Measurements from ENCODE around the gene SH3RF3.
"Not testable (repeated sequence)": the region's sequence is repeated elsewhere in the genome, so short reads cannot be mapped to it uniquely, and the experiment has no call there.

The SH3RF3 gene

DNA sequence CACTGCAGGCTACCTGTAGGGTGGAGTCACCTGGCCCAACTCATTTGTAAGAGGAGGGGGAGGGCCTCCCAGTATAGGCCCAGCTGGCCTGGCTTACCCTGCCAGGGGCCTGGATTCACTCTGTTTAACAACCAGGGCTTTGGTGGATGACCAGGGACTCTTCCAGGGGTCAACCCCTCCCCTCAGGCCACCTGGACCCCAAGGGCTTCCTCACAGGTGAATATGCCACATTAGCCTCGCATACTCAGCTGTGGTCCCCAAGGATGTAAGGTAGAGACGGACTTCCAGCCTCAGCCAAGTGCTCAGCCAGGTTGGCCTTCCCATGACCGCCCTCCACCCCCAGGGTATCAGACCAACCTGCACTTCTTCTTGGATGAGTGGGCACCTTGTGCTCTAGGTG, 8.8 kb upstream of the SH3RF3 start:
- DNase-seq: no peak

DNA sequence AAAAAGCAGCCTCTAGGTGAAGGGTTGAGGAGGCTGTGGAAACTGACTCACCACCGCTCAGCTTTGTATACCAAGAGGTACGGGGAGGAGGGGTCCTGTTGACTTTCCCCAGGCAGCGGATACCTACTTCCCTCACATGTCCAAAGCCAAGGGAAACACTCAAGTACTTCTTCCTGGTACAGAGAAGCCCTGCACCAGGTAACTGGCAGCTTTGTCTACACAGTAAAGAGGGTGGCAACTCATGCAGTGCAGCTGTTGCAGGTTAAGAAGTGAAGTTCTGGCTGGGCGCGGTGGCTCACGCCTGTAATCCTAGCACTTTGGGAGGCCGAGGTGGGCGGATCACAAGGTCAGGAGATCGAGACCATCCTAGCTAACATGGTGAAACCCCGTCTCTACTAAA, 8.3 kb upstream of the SH3RF3 start:
- DNase-seq: not testable (repeated sequence)

DNA sequence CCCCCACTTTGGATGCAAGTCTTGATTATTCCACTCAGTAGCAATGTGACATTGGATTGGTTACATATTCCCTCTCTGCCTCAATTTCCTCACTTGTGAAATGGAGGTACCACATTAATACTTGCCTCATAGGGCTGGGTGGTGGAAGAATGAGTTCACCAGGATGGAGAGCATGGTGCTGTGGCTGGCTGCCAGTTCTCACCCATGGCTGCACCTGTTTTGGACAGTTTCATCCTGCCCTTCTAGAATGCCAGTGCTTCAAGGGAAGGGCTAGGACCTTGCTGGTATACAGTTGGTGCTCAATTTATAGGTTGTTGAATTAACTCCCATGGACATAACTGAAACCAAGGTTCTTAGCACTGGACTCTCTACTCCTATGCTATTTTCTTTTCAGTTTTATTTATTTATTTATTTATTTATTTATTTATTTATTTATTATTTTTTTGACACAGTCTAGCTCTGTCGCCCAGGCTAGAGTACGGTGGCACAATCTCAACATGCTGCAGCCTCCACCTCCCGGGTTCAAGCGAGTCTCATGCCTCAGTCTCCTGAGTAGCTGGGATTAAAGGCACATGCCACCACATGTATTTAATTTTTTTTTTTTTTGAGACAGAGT, 5.3 kb upstream of the SH3RF3 start:
- no peak for DNase-seq

DNA sequence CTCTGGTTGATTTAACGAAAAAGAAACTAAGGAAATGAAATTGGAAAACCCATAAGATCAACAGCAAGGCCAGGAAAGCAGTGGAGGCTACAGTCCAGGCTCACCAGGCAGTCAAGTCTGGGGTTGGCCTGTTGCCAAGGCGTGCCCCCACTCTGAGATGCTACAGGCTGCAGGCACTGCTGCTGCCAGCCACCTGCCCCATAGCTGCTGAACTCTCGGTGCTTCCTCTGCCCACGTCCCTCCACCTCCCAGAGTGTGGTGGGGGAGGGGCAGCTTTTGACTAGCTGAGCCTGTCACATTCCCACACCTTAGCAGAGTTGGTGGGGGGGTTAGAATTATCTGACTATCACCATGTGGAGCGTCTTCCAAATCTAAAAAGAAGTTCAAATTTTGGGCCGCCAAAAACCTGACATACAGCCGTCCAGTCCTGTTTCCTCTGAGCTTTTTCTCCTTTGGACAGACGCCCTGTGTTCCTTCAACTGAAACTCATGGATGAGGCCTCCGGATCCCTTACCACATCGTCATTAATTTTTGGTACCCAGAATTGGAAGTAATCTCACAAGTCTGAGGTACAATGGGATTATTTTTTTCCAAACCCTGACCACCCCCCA, 3.9 kb upstream of the SH3RF3 start:
- no peak for DNase-seq

DNA sequence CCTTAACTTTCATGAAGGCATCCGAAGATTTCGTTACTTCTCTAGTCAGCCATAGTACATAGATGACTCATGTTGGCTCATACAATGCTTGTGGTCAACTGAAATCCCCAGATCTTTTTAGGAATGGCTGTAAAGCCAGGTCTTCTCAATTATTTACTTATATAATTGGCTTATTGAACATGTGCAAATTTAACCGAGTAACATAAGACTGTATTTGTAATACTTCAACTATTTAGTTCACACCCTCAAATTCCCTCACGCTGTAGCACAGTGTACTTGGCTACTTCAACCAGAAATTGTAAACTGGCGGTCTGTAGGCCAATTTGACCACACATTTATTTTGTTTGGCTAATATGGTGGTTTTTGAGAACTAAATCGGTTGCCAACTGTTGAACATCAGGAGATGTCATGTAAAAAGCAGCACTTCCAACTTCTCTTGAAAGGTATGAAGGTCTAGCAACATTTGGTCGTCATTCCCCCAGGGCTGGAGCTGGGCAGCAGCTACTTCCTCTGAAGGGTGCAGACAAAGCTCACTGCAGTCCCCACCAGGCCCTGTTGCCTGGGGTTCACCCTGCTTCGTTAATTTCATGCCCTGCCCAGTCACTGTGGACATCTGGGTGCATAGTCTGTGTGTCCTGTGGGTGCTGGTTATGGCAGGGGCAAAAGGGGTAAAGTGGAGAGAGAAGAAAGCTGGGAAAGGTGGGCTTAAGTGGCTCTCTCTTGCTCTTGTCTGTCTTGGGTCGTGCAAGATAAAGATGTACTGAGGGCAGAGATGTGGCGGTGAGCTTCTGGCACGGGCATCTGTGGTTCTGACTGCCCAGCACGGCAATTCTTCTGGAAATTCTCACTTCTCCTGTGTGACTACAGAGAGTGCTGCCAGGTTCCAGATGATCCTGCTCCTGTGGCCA, 3.2 kb upstream of the SH3RF3 start:
- no peak for DNase-seq

DNA sequence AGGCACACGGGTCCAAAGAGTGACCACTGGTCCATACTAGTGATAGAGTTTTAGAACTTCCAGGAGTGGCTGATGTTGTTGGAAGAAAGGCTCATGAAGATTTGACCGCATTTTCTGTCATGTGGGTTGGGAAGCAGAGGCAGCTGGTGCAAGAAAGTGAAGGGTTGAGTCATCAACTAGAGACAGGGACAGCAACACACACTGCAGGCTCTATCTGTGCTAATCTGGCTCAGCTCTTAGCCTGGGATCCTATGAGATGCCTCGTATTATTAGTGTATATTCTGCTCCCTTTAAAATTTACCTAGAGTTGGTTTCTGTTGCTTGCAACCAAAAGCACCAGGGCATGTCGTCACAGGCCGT, 2.5 kb upstream of the SH3RF3 start:
- no peak for DNase-seq

DNA sequence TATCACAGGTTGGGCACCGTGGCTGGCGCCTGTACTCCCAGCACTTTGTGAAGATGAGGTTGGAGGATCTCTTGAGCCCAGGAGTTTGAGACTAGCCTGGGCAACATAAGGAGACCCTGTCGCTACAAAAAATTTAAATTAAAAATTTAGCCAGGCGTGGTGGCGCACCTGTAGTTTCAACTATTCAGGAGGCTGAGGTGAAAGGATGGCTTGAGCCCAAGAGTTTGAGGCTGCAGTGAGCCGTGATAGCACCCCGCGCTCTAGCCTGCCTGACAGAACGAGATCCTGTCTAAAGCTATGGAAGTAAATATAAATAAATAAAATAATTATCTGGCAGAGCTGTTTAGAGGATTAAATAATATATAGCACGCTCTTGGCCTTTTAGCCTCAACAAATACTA, 1.4 kb upstream of the SH3RF3 start:
- no peak for DNase-seq

DNA sequence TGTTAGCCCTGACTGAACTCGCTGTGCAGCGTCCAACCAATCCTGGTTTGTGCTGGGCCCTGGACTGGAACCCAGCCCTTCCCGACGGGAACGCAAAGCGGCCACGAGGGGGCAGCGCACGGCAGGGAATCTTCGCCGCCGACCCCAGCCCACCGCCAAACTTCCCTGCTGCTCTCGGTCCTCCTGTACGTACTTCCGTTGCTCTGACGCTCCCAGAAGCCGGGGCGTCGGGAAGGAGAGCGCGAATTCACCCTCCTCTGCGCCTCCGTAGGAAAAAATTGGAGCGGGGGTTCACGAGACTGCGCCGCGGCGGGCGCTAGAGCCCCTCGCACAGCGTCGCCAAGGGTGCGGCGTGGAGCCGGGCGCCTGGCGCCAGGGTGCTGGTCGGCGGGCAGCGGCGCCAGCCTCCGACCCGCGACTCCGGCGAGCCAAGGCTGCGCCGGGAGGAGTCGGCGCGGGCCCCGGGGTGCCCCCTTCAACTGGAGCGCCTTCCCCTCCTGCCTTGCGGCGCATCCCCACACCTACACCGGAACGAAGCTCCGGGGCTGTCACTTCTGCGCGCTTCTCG, 873 bp upstream of the SH3RF3 start:
- peak; percentile 76 for DNase-seq

DNA sequence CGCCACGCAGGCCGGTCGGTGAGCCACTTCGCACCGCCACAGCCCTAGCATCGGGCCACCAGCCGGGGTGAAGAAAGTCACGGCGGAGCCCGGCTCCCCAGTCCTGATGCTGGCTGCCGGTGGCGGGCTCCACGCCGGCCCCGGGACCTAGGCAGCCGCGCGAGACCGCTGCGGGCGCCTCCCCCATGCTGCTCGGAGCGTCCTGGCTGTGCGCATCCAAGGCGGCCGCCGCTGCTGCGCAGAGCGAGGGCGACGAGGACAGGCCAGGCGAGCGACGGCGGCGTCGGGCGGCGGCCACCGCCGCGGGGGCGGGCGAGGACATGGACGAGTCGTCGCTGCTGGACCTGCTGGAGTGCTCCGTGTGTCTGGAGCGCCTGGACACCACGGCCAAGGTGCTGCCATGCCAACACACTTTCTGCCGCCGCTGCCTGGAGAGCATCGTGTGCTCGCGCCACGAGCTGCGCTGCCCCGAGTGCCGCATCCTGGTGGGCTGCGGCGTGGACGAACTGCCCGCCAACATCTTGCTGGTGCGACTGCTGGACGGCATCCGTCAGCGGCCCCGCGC, 433 bp downstream of the SH3RF3 start:
- no peak for DNase-seq

DNA sequence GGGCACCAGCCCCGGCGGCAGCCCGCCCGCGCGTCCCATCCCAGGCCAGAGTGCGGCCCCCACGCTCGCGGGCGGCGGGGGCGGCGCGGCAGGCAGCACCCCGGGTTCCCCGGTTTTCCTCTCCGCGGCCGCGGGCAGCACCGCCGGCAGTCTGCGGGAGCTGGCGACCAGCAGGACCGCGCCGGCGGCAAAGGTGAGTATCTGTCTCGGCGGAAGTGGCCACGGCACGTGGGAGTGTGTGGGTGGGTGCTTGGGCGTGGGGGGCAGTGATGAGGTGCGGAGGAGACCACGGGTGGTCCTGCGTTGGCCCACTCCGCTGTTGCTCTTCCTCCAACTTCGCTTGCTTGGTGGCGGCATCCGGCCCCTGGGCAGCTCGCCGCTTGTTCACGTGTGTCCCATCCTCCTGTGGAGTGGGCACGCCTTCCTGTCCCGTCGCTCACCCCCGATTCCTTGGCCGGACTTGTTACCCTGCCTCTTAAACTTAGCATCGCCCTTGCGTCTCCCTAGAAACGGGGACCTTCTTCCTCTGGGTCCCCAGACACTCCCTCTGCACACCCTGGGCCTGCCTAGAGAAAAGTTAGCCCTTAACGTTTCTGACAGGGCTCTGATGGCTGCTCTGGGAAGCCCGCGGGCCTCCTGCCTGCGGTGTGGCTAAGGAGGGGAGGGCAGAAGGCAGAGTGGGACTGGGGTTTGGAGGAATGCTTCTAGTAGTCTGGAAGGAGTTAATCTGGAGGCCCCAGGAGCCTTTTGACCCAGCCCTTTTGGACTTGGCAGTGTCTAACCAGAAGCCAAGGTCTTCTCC, 1.1 kb downstream of the SH3RF3 start:
- DNase-seq: no peak

DNA sequence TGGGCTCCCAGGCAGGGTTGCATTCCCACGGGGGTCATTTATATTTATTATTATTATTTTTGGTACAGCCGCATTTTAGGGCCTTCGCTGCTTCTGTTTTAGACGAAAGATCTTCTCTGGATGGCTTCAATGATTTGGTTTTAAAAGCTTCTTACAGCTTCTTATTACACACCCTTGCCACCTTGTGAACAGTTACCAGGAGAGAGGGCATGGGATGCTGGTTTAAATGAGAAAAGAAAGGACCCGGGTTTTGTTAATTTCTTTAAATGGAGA, 1.7 kb downstream of the SH3RF3 start:
- no peak for DNase-seq

DNA sequence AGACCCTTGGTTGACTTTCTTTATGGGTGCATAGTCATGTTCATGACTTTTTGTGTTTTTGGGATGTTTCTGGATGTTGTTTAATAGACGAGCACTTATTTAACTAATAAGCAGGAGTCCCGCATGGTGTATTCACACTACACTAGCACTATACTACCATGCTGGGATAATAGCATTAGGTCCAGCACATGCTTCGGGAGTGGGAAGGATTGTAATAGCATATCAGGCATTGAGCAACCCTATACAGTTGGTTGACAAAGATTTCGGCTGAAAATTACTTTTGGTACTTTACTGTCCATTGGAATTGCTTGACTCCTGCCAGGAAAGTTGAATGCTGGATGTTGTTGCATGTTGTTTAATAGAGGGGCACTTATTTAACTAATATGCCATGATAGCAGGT, 2.8 kb downstream of the SH3RF3 start:
- DNase-seq: no peak

DNA sequence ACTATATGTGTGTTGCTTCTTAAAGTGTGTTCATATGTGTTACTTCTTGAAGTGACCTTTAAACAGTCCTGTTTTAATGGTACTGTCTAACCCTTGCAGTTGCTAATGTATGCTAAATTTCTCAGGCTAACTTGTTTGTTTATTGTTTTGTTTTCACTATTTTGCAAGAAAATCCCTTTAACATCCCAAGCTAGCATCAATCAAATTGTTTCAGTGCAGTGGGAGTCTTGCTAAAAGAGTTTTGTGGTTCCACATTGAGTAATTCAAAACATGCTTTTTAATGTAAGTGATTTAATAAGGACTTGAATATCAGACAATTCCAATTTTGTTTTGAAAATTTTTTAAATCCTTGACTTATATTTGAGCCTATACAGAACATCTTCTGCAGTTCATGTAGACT, 3.6 kb downstream of the SH3RF3 start:
- DNase-seq: no peak

DNA sequence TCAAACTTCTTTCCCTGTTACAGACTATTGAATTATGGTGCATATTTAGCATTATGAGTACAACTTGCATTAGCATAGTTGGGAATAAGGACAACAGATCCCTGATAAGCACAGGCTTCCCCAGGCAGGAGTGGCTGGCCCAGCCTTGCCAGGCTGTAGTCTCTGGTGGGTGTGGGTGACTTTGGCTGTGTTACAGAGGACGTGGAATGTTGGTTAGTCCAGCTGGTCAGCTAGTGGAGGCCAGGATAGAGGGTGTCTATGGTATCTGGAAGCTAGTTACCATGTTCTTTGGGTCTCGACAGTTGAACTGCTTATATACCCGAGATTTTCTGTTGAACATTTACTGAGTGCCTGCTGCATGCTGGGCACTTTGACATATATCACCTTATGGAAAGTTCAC, 4.7 kb downstream of the SH3RF3 start:
- no peak for DNase-seq

DNA sequence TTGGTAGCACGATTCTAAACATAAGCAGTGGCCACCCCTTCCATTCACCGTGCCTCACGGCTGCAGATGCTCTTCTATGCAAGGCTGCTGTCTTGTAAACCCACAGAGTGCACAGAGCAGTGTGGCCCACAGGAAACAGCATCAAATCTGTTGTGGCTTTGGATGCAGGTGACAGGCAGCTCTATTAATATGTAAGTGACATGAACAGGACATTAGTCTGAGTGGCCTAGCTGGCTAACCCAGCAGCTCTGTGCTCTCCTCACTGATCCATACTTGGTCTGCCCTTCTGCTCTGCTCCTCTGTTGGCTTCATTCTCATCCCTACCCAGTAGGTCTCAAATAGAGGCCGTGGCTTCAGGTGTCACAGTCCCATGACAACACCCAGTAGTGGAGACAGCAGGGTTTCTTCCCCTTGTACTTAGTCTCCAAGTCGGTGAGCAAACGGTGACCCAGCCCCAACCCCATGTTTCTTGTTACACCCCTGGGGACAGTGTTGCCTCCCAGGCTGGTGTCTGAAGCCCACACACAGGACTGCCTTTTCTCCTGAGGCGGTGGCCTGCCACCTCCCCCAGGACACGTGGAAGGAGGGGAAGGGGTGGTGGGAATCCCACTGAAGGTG, 5.8 kb downstream of the SH3RF3 start:
- DNase-seq: no peak

DNA sequence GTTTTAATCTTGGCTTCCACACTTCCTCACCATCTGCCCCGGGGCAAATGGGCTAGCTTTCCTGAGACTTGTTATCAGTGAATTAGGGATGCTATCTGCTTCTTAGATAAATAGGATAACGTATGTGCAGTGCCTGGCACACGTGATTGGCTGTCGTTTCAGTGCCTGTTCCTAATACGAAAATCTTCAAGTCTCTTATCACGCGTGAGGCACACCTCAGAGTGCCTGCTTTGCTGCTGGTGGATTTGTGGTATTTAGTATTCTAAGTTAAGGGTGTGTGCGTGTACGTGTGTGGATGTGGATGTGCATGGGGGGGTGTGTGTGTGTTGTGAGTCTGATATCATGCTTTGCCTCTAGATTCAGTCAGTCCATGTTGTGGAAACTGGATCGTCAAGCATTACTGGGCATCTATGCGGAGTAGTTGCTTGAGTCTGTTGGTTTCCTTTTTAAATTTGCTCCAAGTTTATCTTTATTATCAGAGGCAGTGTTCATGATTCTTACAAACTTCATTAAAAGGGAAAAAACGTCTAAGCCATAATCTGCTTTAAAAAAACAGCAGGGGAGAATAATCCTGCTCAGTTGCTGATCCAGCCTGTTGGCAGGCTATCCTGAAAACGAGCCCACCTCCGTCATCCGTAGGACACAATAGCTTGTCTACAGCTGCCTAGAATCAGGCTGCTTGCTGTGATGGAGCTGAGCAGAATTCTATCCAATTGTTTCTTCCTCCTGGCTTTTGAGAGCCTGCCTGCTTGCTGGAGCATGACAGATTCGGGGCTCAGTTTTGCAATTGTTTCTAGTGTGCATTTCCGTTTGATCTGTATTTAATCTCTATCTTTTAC, 6.6 kb downstream of the SH3RF3 start:
- DNase-seq: peak; percentile 80

DNA sequence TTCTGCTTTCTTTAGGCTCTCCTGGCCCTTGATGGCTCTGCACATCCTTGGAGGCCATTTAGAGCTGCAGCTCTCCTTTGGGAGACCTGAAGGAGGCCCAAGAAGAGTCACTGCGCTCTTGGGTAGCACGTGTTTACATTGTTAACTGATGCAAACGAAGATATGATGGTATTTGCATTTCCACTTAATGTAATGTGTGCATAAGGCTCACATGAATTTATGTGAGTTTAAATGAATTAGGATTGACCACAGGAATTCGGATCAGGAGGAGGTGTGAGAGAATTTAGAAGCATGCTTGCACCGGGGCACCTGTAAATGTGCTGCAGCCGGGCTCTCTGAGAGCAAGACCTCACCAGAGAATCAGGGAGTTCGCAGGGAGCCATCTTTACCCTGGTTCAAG, 7.5 kb downstream of the SH3RF3 start:
- no peak for DNase-seq

DNA sequence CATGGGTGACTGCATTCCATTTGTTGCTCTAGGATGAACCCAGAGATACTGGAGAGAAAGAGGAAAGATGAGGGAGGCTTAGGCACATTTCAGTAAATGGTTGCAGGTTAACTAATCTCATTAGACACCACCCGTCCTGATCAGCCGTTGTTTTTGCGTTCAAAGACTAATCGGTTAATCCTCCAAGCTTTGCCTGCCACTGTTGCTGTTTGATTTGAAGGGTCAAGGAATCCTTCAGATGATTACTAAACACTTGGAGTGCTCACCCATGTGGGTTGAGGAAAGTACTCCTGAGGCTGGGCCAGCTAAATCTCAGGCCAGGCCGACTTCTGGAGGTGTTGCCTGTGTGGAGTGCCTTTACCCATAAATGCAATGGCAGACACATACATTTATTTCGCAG, 8.6 kb downstream of the SH3RF3 start:
- DNase-seq: no peak

DNA sequence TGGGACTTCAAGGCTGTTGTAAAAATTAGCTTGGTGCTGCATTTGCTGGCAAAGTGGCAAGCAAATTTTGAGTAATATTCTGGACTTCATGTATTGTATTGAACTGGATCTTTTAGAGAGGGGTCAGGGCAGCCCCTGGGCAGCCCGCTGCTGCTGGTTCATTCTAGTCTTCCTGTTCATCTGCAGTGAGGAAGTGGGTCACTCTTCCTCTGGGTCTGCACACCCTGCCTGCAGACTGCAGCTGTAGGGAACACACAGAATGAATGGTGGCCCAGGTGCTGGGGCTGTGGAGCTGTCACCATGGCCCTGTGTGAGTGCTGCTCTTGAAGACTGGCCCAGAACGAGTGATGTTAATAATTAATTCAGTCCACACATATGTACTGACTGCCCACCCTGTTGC, 9.4 kb downstream of the SH3RF3 start:
- no peak for DNase-seq

DNA sequence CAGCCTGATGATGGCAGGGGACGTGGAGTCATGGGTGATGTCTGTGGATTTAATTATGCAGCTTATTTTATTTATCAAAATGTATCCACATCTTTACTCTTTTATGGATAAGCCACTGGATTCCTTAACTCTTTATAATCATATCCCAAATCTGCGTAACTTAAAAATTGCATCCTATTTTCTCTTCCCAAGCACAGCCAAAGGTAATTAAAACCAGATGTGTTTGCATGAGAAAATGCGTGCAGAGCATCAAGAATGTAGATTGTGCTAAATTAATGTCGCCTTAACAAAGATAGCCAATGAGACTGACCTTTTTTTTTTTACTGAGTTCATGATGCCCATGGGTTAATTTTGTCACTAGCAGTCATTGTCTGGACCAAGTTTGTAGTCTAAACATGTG, 10.0 kb downstream of the SH3RF3 start:
- DNase-seq: no peak

DNA sequence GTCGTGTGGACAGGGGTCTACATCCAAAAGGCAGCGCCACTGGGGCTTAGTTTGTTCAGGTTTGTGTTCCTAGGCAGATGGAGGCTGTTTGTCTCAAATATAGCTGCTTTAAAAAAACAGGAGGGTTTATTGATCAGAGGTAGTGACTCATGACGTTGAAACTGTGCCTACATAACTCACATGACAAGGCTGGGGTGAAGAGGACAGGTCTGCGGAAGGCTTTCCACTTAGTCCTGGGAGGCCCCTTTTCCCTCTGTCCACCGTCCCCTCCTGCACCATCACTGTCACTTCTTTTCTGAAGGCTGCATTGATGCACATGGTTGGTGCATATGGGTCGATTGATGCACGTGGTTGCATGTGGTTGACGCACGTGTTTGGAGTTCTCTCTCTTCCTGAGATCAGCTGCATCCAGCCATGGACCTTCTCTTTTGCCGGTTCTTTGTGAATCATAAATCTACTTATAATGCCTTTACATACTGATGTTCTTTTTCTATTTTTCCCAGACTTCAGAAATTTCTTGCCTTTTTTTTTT, 10.9 kb downstream of the SH3RF3 start:
- DNase-seq: no peak

All from NCI-H2029 (cell line).